GM18502 (cell line): ENCODE data around the gene DSTN.

Experiments used
- ATAC-seq: cut with Tn5 transposase; IDR thresholded peaks from one replicate; pipeline ENCODE4 v1.9.1; 2021; ENCODE audit warnings: mild to moderate bottlenecking; ENCODE audit not compliant: unreplicated experiment, poor library complexity

Gene DSTN

DNA sequence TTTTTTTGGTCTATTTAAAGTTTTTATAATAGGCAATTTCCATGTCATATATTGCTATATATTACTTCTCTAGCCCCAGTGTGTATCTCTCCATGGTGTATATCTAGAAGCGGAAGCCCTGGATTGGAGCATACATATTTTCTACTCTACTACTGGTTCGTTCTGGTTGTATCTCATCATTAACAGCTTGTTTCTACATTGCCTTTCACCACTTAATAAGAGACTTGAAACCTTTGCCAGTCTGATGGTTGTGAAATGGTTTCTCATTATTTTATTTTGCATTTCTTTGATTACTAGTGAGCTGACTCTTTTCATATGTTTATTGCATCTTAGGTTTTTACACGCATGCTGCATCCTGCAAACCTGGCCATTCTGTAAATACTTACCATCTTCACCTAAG is 3.6 kb downstream of the DSTN start:
- no peak for ATAC-seq

DNA sequence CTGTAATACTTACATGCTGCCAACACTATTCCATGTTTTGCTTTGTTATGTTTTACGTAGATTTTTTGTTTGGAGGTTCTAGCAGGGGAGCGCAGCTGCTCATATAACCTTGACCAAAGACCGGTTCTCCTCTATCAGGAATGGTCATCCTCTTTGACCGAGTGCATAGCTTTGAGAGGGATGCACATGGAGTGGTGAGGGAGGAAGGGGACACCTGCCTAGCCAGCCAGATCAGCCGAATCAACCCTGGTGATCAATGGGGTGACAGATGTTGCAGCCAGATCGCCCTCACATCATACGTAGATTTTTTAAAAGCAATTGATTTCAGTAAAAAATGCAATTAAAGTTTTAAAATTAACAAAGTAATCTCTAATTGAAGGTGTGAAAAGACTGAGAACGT is 6.3 kb downstream of the DSTN start:
- ATAC-seq = no peak

DNA sequence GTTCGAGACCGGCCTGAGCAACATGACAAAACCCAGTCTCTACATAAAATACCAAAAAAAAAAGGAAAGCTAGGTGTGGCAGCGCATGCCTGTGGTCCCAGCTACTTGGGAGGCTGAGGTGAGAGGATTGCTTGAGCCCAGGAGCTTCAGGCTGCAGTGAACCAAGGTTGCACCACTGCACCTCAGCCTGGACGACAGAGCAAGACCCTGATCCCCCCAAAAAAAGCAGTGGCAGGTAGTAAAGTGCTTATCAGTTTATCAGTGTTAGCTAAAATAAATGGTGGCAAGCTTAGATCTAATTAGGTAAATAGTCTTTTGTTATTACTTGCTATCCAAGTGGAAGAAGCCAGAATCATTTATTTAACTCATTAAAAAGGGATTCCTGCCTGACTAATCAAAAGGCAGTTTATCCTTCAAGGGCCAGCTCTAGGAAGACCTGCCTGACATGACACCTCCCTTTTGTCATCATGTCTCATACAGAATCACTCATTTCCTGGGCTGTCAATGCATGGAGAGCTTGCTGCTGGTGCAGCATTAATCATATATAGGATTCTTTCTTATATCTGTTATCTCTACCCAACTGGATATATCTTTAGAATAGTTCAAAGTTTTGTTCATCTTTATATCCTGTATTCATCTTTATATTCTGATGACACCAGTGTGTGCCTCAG is 9.6 kb downstream of the DSTN start:
- ATAC-seq = no peak

DNA sequence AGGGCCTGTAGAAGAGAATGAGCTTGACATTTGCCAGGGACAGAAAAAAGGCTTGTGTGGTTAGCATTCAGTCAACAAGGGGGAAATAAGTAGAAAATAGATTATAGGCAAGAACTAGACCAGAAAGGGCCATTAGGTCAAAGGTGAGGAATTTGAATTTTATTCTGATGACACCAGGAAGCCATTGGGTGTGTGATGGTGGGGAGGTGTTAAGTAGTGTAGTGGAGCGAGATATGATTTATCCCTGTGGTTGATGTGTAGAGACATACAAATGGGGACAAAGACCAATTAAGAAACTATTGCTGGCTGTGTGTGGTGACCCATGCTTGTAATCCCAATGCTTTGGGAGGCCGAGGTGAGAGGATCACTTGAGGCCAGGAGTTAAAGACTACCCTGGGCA is 11.0 kb downstream of the DSTN start:
- ATAC-seq = no peak

- ATAC-seq = no peak
These were observed 13.3 kb downstream of the DSTN start for GRCh38 chr20:17583126-17583525.

DNA sequence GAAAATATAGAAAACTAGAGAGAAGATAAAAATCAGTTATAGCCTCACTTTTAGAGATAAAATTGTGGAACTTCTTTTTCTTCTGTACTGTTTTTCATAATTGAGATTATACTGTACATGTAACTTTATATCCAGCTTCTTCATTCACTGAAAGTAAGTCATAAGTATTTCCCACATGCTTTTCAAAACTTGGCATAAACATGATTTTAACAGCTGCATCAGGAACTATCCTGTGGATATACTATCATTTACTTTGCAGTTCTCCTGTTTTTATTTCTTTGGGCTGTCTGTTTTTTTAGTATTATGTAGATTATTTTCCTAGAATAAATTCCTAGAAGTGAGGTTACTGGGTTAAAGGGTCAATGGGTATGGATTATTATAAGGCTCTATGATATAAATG is 14.8 kb downstream of the DSTN start:
- ATAC-seq = no peak

GRCh38 chr20:17586250-17586649 is 16.4 kb downstream of the DSTN start:
- no peak for ATAC-seq

DNA sequence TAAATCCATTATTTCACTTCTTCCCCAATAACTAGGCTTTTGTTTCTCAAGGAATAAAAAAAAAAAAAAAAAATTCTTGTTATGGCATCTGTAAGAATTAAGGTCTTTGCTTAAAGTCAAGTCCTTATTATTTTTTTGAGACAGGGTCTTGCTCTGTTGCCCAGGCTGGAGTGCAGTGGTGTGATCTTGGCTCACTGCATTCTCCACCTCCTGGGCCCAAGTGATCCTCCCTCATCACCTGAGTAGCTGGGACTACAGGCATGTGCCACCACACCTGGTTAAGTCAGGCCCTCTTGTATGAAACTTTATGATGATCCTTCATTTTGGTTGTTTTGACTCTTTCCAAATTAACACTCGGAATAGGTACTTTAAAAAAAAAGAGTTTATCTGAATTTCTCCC is 17.3 kb downstream of the DSTN start:
- ATAC-seq = no peak

GRCh38 chr20:17587824-17588223 is 17.9 kb downstream of the DSTN start:
- no peak for ATAC-seq

DNA sequence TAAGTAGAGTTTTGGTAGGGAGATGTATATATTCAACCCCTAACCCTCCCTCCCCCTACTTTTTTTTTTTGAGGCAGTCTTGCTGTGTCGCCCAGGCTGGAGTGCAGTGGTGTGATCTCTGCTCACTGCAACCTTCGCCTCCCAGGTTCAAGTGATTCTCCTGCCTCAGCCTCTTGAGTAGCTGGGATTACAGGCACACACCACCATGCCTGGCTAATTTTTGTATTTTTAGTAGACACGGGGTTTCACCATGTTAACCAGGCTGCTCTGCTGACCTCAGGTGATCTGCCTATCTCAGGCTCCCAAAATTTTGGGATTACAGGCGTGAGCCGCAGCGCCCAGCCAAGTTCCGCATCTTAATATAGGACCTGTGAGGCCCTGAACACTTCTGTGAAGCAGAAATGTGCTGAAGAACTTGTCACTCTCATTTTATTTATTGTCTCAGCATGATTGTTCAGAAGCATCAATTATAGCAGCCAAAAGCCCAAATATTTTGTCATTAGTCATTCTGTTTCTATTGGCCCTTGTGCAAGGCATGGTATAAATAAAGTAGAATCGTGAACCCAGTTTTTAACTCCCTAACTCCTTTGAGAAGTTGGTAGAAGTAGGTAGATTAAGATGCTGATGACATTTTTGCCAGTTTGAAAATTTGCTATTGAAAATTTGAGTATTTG is 19.4 kb downstream of the DSTN start:
- ATAC-seq = no peak

- no peak for ATAC-seq
These were observed 20.4 kb downstream of the DSTN start for GRCh38 chr20:17590245-17590644.

DNA sequence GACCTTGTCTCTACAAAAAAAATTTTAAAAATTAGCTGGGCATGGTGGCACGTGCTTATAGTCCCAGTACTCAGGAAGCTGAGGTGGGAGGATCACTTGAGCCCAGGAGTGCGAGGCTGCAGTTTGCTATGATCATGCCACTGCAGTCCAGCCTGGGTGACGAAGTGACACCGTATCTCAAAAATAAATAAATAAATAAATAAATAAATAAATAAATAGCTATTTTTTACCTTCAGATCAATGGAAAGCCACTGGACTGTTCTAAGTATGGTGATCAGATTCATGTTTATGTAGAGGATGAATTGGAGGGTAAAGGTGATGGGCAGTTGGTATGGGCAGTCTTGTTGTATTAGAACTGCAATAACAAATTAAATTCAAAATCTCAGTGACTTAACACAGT is 24.0 kb downstream of the DSTN start:
- no peak for ATAC-seq

GRCh38 chr20:17594443-17594842 is 24.6 kb downstream of the DSTN start:
- ATAC-seq = no peak

- no peak for ATAC-seq
These were observed 26.0 kb downstream of the DSTN start for GRCh38 chr20:17595856-17596255.

- no peak for ATAC-seq
These were observed 28.2 kb downstream of the DSTN start for GRCh38 chr20:17598013-17598550.

DNA sequence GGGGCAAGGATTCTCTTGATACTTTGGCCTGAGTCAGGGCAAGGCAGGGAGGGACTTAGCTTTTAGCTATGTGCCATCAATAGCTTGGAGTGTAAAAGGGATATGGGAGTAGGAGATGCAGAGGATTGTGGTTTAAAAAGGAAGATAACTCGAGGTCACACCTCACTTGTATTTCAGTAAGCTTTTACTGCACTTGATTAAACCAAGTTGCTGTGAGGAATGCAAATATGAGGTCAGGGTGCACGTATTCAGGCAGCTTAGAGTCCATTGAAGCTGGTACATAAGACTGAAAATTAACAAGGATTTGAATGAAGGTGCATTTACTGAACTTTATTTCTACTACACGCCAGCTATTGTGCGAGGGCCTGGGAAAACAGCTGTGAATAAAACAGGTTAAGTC is 32.1 kb downstream of the DSTN start:
- ATAC-seq = no peak

GRCh38 chr20:17602493-17602892 is 32.6 kb downstream of the DSTN start:
- no peak for ATAC-seq

DNA sequence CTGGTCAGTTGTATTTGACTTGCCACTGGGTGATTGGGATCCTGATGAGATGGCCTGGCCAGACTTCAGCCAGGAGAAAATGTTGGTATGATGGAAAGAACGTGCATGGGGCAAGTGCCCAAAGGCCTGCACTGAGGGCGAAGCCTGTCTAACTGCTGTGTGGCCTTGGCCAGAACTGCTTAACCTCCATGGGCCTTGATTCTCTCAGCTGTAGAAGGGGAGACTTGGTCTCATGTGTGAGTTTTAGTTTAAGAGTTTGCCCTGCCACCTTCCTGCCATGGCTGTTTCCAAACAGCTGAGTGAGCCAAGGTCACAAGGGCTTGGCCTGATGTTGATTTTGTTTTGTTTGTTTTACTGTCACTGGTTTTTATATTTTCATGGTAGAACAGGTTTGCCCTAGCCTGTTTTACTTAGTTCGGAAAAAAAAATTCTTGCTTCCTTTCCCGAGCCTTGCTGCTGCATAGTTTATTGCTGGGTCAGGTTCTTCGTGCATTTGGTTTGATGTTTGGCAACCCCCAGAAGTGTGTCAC is 35.3 kb downstream of the DSTN start:
- no peak for ATAC-seq

- no peak for ATAC-seq
These were observed 36.1 kb downstream of the DSTN start for GRCh38 chr20:17606001-17606400.

DNA sequence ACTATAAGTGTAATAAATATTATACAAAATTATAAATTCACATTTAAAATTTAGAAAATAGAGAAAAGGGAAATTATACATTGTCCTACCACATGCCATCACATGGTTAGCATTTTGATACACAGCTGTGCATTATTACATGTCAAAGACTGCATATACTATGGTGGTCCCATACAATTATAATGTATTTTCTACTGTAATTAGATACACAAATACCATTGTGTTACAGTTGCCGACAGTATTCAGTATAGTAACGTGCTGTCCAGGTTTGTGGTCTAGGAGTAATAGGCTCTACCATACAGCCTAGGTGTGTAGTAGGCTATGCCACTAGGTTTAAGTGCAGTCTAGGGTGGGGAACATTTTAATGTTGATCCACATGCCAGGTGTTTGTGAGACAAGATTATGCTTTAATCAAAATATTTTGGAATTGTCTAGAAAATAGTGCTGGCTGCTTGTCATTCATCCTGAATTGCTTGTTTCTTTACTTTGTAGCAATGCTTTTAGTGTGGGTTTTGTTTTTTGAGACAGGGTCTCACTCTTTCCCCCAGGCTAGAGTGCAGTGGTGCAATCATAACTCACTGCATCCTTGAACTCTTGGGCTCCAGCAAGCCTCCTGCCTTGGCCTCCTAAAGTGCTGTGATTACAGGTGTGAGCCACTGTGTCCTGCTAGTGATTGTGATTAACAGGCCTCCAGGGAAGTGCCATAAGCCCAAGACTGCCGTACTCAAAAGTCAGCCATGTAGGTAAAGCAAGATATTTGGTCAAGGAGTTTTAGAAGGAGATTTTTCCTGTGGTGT is 39.0 kb downstream of the DSTN start:
- no peak for ATAC-seq

DNA sequence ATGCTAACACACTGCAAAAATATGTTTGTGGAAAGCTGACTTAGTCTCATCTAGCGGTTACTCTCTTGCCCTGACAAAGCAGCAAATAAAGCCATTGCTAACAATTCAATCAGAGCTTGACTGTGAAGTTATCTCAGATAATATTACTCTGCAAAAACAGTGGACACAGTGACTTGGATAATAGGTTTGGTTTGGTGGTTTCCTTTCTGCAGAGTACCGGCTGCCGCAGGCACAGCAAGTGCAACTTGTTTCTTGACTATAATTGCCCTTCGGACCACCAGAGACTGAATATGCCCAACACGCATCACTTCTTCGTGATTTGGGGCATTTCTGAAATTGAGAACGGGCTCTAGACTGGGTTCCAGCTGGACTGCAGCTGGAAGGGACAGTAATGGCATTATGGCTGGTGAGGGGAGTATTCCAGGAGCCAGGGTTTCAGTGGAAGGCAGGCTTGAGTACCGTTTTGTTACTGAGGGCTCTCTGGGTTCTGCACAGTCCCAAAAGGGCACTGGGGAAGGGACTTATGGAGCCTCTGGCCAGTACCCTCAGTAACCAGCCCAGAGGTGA is 40.0 kb downstream of the DSTN start:
- no peak for ATAC-seq
